HT-29 (cell line): Measurements from ENCODE around the gene AKAP8. TPM values are rescaled to one million over a fixed set of nuclear protein-coding genes. Genes with fewer than 3 reads are reported as not detected.
"Not testable (repeated sequence)": the region's sequence is repeated elsewhere in the genome, so short reads cannot be mapped to it uniquely, and the experiment has no call there.

Experiments used
- DNase-seq: peaks from one replicate; pipeline ENCODE4 v3.0.0-alpha.2; 2015; ENCODE audit warnings: low spot score
- total RNA-seq: library from RNA; depleted of rRNA; stranded (reverse); fragments of >200 nt; shearing (Covaris generic); gene quantifications from 2 replicates; pipeline ENCODE4 v1.2.3, GENCODE V29; 2014

The AKAP8 gene
- total RNA-seq, 1 experiment from 2014 or later, result 41.7 TPM

GRCh38 chr19:15374105-15374651 lies 5.4 kb downstream of the AKAP8 start:
- no peak for DNase-seq

DNA sequence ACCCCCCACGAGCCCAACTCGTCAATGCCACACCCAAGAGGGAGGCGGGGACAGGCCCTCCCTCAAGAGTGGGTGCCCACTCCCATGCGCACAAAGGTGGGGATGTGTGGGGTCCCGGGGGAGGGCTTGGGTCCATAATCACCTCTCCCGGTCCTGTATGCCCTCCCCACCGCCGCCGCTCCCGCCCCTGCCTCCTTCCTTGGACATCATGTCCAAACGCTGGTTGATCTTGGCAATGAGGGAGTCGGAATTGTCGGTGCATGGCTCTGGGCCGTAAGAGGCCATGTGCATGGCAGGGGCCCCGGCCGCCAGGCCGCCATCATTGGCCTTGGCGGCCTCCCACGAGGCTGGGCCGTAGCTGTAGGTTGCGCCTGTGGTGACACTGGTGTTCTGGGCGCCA lies 5.9 kb downstream of the AKAP8 start:
- no peak for DNase-seq

DNA sequence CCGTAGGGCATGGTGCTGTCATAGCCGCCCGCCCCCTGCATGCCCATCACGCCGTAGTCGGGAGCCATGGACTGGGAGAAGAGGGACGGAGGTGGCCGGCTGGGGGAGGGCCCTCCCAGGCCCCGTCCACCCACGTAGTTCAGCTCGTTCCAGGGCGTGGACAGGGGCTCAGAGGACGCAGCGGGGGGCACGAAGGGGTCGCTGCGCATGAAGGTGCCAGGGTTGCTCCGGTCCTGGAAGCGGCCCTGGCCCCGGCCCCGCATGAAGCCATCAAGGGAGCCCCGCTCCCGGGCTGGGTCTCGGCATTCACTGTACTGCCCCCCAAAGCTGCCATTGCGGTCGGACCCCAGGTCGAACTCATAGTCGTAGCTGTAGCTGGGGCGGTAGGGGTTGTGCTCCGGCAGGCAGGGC lies 6.7 kb downstream of the AKAP8 start:
- DNase-seq, result no peak

GRCh38 chr19:15372470-15372869 lies 7.1 kb downstream of the AKAP8 start:
- no peak for DNase-seq

DNA sequence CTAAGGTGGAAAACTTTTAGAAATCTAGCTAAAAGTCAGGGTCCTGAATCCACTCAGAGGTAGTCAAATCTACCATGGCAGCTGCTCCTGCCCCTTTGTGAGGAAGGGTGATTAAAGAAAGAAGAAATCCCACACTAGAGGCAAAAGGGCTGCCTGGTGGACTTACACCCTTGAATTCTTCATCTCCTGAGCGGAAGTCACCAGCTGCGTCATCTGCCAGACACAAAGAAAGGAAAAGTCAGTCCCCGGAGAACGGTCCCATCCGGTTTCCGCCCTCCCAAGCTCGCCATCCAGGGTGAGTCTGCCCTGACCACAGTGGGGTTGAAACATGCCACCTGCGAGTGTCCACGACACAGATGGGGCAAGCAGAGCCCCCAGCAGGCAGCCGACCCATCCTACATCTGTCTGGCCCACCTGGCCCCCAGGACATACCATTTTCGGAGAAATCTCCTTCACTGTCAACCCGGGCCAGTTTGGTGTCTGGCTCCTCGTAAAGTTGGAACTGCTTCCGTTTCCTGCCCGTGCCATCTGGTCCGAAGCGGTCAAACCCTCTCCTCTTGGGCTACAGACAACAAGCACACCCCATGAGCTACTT lies 7.7 kb downstream of the AKAP8 start:
- DNase-seq, result no peak

DNA sequence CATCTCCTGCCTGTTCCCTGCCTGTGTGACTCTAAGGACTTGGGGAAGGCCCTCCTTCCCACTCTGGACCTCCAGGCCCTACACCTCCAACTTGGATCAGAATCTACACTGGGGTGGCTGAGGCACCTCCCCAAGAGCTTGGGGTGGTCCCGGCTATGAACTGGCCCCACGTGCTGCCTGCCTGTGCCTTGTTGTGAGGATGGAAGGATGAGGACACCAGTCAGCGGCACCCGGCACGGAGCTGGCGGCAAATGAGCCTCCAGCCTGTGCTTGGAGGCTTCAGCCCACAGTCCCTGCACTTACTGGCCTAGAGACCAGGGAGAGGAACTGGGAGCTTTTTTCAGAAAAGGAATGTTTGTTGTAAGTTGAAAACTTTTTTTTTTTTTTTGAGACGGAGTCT lies 8.5 kb downstream of the AKAP8 start:
- no peak for DNase-seq

GRCh38 chr19:15369594-15369891 lies 10.0 kb downstream of the AKAP8 start:
- DNase-seq, result no peak

GRCh38 chr19:15368798-15369593 lies 10.6 kb downstream of the AKAP8 start:
- DNase-seq, result no peak

GRCh38 chr19:15368051-15368632 lies 11.4 kb downstream of the AKAP8 start:
- no peak for DNase-seq

- no peak for DNase-seq
Observed at GRCh38 chr19:15367439-15367838, 12.1 kb downstream of the AKAP8 start.

DNA sequence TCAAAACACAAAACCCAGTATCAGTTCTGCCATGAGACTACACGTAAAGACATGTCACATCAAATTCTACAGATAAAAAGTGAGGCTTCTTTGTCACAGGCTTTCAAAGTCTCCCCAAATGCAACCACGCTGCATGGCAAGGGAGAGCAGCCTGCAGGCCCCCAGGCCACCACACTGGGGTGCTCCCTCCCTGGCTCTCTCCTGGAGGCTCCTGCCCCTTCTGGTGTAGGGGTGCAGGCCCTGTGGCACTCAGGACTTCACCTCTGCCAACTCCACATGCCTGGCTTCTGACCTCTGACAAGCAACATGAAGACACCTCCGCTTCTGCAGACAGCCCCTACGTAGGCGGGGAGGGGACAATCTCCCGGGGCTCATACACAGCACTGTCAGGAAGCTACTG lies 14.3 kb downstream of the AKAP8 start:
- DNase-seq, result no peak

DNA sequence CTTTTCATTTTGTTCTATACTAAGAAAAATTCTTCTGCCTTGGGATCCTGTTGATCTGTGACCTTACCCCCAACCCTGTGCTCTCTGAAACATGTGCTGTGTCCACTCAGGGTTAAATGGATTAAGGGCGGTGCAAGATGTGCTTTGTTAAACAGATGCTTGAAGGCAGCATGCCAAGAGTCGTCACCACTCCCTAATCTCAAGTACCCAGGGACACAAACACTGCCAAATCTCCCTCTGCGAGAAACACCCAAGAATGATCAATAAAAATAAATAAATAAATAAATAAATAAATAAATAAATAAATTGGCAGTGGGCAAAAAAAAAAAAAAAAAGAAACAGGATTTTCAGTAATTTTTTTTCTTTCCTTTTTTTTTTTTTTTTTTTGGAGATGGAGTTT lies 15.8 kb downstream of the AKAP8 start:
- not testable (repeated sequence) for DNase-seq

GRCh38 chr19:15363048-15363447 lies 16.5 kb downstream of the AKAP8 start:
- DNase-seq, result not testable (repeated sequence)

DNA sequence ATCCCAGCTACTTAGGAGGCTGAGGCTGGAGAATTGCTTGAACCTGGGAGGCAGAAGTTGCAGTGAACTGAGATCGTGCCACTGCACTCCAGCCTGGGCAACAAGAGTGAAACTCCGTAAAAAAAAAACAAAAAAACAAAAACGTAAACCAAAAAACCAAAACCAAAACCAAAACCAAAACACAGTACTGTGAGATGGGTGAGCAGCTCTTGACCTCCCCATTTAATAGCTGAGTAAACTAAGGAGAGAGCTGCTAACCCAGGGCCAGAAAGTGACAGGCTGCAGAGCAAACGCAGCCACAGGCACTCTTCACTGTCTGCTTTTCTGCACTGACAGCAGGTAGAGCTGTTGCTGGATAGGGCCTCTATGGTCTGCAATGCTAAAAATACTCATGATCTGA lies 19.6 kb downstream of the AKAP8 start:
- not testable (repeated sequence) for DNase-seq

DNA sequence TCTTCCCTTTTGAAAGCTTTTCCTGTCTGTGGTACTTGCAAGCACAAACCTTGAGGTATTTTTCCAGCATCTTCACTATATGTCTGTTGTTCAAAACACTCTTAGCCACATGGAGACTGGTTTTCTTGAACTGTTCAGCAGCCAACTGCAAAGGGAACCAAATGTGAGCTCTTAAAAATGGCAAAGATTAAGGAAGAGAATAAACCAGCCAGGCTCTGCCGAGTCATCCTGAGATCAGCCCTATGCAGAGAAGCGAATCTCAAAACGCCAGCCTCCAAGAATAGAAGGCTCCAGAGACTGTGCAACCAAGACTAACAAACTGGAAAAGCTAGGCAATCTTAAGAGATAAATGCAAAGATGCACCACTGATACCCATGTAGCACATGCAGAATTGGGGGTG lies 20.7 kb downstream of the AKAP8 start:
- no peak for DNase-seq

DNA sequence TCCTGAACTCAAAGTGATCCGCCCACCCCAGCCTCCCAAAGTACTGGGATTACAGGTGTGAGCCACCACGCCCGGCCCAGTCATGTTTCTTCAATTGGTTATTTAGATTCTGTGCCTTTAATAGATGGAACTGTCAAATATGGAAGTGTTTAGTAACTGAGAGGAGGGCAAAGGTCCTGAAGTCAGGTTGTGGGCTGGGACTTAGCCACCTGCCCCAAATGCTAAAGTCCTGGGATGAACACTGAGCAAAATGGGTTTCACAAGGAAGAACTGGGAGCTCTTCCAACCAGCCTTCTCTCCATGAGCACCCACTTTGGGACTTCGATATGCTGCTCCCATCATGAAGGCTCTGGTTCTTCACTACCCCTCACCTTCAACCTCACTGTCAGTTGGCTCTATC lies 21.7 kb downstream of the AKAP8 start:
- no peak for DNase-seq

- DNase-seq, result no peak
Observed at GRCh38 chr19:15354566-15355296, 24.9 kb downstream of the AKAP8 start.

GRCh38 chr19:15353908-15354307 lies 25.7 kb downstream of the AKAP8 start:
- DNase-seq, result no peak

DNA sequence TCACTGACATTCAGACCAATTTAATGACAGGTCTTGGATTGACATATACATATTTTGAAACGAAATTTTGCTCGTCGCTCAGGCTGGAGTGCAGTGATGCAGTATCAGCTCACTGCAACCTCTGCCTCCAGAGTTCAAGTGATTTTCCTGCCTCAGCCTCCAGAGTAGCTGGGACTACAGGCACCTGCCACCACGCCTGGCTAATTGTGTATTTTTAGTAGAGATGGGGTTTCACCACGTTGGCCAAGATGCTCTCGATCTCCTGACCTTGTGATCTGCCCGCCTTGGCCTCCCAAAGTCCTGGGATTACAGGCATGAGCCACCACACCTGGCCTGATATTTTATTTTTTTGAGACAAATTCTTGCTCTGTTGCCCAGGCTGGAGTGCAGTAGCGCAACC lies 27.1 kb downstream of the AKAP8 start:
- not testable (repeated sequence) for DNase-seq

- not testable (repeated sequence) for DNase-seq
Observed at GRCh38 chr19:15341328-15341727, 38.3 kb downstream of the AKAP8 start.

DNA sequence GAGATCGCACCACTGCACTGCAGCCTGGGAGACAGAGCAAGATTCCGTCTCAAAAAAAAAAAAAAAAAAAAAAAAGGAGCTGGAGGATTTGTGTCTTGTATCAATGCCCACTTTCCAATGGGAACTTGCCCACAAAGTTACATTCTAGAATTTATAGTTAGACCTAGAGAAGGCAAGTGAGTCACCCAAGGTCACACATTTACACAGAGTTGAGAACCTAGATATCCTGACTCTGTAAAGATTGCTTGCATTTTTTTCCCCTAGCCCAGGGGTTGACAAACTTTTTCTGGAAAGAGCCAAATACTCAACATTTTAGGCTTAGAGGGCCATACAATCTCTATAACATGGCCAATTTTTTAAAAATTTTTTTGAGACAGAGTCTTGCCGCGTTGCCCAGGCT lies 39.5 kb downstream of the AKAP8 start:
- DNase-seq, result no peak

DNA sequence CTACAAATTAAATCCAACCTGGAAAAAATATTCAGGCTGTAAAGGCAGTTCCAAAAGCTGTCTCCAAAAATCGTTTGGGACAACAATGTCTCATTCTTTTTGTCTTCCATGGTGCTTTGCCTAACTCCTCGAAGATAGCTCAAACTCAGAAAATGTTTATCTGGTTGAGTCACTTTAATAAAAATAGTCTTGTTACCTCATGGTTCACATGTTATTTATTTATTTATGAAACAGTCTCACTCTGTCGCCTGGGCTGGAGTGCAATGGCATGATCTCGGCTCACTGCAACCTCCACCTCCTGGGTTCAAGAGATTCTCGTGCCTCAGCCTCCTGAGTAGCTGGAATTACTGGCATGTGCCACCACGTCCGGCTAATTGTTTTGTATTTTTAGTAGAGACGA lies 42.4 kb downstream of the AKAP8 start:
- no peak for DNase-seq
